Colonic mucosa (tissue), 4 donors: ENCODE measurements around the gene FBXO33. TPM values are rescaled to one million over a fixed set of nuclear protein-coding genes. Genes with fewer than 3 reads are reported as not detected.

ENCODE experiments used
- DNase-seq: peaks from one replicate; pipeline ENCODE4 v3.0.0-alpha.2; 2020
- H3K27ac ChIP-seq: fragments of 200-600 bp; one replicate; pipeline ENCODE4 v1.8.0; 2021
- H3K27me3 ChIP-seq: fragments of 200-600 bp; one replicate; pipeline ENCODE4 v1.8.0; 2021
- H3K36me3 ChIP-seq: fragments of 200-600 bp; one replicate; pipeline ENCODE4 v1.8.0; 2021
- H3K4me1 ChIP-seq: fragments of 200-600 bp; one replicate; pipeline ENCODE4 v1.8.0; 2021; ENCODE audit warnings: mild to moderate bottlenecking
- H3K4me3 ChIP-seq: fragments of 200-600 bp; one replicate; pipeline ENCODE4 v1.8.0; 2021
- H3K9ac ChIP-seq, 2 donors: one replicate each; pipeline ENCODE4 v1.7.0; 2013; ENCODE audit warnings: control low read depth in 2 of 2, low read depth in 2 of 2, low read length in 2 of 2
- H3K9me3 ChIP-seq: fragments of 200-600 bp; one replicate; pipeline ENCODE4 v1.8.0; 2021
- CTCF ChIP-seq: fragments of 200-600 bp; IDR thresholded peaks from one replicate; pipeline ENCODE4 v1.8.0; 2022; ENCODE audit warnings: antibody characterized with exemption, mild to moderate bottlenecking
- intact Hi-C: fragments of 100-400 bp; cut with DNase I; formaldehyde crosslinking; loops from one replicate; pipeline ENCODE4 v1.14.1; 2022
- total RNA-seq, 2 donors: library from RNA; stranded (reverse); fragmentation: NEBNext Ultra II Directional in 1 of 2; extraction: Animal tissue kit (Norgen Biotek cat#: 25700) in 1 of 2; gene quantifications; one replicate each; pipeline ENCODE4 v1.2.1, GENCODE V29; 2021
- donor health status: healthy.
- donor health status: DM: no; HTN: no; CAD: no.
- donor health status: DM: no; HTN: no; CAD: no.

Gene FBXO33
- total RNA-seq, 2 donors from 2014 or later, result 10.6 to 11.1 TPM

DNA sequence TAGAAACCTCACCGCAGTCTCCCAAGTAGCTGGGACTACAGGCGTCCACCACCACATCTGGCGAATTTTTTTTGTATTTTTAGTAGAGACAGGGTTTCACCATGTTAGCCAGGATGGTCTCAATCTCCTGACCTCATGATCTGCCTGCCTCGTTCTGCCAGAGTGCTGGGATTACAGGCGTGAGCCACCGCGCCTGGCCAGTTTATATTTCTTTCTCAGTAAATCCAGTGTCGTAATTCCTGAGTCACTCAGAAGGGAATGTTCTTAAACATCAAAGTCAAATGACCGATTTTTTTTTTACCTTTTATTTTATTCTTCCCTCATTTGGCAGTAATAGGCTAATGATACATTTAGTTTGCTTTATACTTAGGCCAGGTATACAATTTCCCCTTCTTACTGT, 80.5 kb downstream of the FBXO33 start:
- Histone ChIP-seq H3K36me3 (no peaks in the 10 kb centered on the region), H3K4me3 (no peak overlapping the region), H3K27me3 (no peaks in the 10 kb centered on the region)

DNA sequence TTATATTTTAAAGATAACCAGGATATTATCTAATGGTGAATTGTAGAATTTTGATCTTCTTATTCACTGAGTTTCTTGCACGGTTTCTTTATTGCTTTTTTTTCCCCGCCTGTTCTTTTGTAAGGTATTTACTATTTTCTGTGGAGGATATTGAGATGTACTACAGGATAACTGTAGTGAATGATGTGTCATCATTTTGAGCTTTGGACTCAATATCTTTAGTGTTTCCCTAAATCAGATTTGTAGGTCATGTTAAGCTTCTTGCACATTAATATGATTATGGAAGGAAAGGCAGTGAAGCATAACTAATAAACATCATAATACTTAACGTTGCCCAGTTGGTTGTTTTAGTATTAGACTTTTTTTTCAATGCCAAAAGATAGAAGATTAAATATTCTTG, 81.4 kb downstream of the FBXO33 start:
- intact Hi-C loops, result no loop called here
- no peak for DNase-seq

More for the DNA sequence above, 80.5 kb downstream of the FBXO33 start:
- intact Hi-C loops, result no loop called here
- Histone ChIP-seq H3K9me3 (no peaks in the 10 kb centered on the region), H3K4me1 (no peaks in the 10 kb centered on the region), H3K9ac (no peak overlapping the region), H3K27ac (no peak overlapping the region)
- DNase-seq, result no peak
- no peak for TF ChIP-seq CTCF

More for the DNA sequence above, 81.4 kb downstream of the FBXO33 start:
- no peaks in the 10 kb centered on the region for H3K27me3 ChIP-seq
- H3K4me1 ChIP-seq, result no peaks in the 10 kb centered on the region
- TF ChIP-seq CTCF, result no peak
- H3K36me3 ChIP-seq, result no peaks in the 10 kb centered on the region
- H3K27ac ChIP-seq, result no peak overlapping the region
- H3K4me3 ChIP-seq, result no peak overlapping the region
- no peak overlapping the region for H3K9ac ChIP-seq
- H3K9me3 ChIP-seq, result no peaks in the 10 kb centered on the region

Other genes starting within 250 kb of the FBXO33 start
- gene MIA2, start 198.5 kb downstream of the FBXO33 start, total RNA-seq, result 10 to 100 TPM; 41.8 to 61.8 TPM